Measurements from ENCODE around the gene SLC15A5.

GRCh38 chr12:16228067-16228466 lies 49.4 kb downstream of the SLC15A5 start:
- no peak for TF ChIP-seq POLR2A (IDR thresholded peaks at IDR 0.05)
- TF ChIP-seq CTCF (IDR thresholded peaks at IDR 0.05), result no peak
- TF ChIP-seq POLR2AphosphoS5 (IDR thresholded peaks at IDR 0.05), result no peak
